ENCODE measurements around the gene CANX.
A peak's percentile ranks its signal among the peaks of the same experiment; 100 is the strongest.
"Not testable (repeated sequence)": the region's sequence is repeated elsewhere in the genome, so short reads cannot be mapped to it uniquely, and the experiment has no call there.

Gene CANX

DNA sequence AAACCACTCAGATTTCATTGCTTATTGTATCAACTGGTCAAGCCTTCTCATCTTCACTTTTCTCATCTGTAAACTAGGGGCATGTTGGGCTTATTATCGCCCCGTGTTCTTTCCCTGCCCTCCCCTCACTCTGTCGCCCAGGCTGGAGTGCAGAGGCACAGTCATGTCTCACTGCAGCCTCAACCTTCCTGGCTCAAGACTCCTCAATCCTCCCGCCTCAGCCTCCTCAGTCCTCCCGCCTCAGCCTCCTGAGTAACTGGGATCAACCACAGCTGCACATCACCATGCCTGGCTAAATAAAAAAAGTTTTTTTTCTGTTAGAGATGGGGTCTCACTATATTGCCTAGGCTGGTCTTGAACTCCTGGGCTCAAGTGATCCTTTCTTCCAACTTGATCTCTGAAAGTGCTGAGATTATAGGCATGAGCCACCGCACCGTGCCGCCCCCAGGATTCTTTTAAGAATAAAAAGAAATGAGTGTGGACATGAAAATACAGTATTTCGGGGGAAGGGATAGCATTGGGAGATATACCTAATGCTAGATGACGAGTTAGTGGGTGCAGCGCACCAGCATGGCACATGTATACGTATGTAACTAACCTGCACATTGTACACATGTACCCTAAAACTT, 35.9 kb downstream of the CANX start:
- Histone ChIP-seq H3K9ac (ENCODE audit: low read length) (peak overlapping the region; percentile 84), H3K27ac (ENCODE audit: low read length) (no peak overlapping the region), H3K4me1 (ENCODE audit: control insufficient read depth, low read depth, low read length) (peaks cover 10% of the 10 kb centered on the region)

GRCh38 chr5:179738742-179739141, 40.0 kb downstream of the CANX start:
- no peak overlapping the region for H3K4me3 ChIP-seq (ENCODE audit: low read length)
- H3K27ac ChIP-seq (ENCODE audit: low read length): no peak overlapping the region
- no peak overlapping the region for H3K9ac ChIP-seq (ENCODE audit: low read length)
- H3K4me1 ChIP-seq (ENCODE audit: control insufficient read depth, low read depth, low read length): peaks cover 9% of the 10 kb centered on the region
- H3K27me3 ChIP-seq (ENCODE audit: control insufficient read depth, insufficient read depth, low read length): no peaks in the 10 kb centered on the region
- peaks cover 18% of the 10 kb centered on the region for H3K36me3 ChIP-seq (ENCODE audit: control insufficient read depth, low read depth, low read length)
- H3K9me3 ChIP-seq (ENCODE audit: control insufficient read depth, low read depth, low read length): no peaks in the 10 kb centered on the region

More for the DNA sequence above, 35.9 kb downstream of the CANX start:
- H3K9me3 ChIP-seq (ENCODE audit: control insufficient read depth, low read depth, low read length): no peaks in the 10 kb centered on the region
- H3K36me3 ChIP-seq (ENCODE audit: control insufficient read depth, low read depth, low read length): peaks cover 28% of the 10 kb centered on the region
- peak overlapping the region; percentile 99 for H3K4me3 ChIP-seq (ENCODE audit: low read length)
- no peaks in the 10 kb centered on the region for H3K27me3 ChIP-seq (ENCODE audit: control insufficient read depth, insufficient read depth, low read length)

GRCh38 chr5:179744106-179744505, 45.3 kb downstream of the CANX start:
- H3K27ac ChIP-seq (ENCODE audit: low read length); H3K4me1 ChIP-seq (ENCODE audit: control insufficient read depth, low read depth, low read length); H3K9me3 ChIP-seq (ENCODE audit: control insufficient read depth, low read depth, low read length); H3K9ac ChIP-seq (ENCODE audit: low read length); H3K4me3 ChIP-seq (ENCODE audit: low read length); H3K27me3 ChIP-seq (ENCODE audit: control insufficient read depth, insufficient read depth, low read length); H3K36me3 ChIP-seq (ENCODE audit: control insufficient read depth, low read depth, low read length): not testable (repeated sequence)

DNA sequence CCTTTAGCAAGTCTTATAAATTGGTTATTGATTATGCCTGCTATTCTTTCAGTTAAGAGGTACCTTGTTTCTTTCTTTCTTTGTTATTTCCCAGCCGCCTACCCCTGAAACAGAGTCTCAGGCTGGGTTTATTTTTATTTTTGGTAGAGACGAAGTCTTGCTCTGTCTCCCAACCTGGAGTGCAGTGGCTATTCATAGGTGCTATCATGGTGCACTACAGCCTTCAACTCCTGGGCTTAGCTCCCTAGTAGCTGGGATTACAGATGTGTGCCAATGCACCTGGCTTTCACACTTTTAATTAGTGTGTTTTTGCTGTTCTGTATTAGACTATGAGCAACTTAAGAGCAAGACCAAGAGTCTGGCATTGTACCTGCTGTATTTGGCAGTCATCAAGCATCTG, 48.1 kb downstream of the CANX start:
- H3K4me1 ChIP-seq (ENCODE audit: control insufficient read depth, low read depth, low read length): no peaks in the 10 kb centered on the region
- H3K9ac ChIP-seq (ENCODE audit: low read length): no peak overlapping the region
- no peaks in the 10 kb centered on the region for H3K36me3 ChIP-seq (ENCODE audit: control insufficient read depth, low read depth, low read length)
- no peaks in the 10 kb centered on the region for H3K9me3 ChIP-seq (ENCODE audit: control insufficient read depth, low read depth, low read length)
- no peak overlapping the region for H3K27ac ChIP-seq (ENCODE audit: low read length)
- H3K27me3 ChIP-seq (ENCODE audit: control insufficient read depth, insufficient read depth, low read length): no peaks in the 10 kb centered on the region
- no peak overlapping the region for H3K4me3 ChIP-seq (ENCODE audit: low read length)

DNA sequence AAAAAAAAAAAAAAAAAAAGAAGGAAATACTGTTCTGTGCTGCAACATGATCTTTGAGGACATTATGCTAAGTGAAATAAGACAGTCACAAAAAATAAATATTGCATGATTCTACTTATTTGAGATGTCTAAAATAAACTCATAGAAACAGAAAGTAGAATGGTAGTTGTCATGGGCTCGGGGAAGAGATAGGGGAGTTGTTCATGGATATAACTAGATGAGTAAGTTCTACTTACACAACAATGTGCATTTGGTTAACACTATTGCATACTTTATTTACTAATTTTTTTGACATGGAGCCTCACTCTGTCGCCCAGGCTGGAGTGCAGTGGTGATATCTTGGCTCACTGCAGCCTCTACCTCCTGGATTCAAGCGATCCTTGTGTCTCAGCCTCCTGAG, 49.0 kb downstream of the CANX start:
- Histone ChIP-seq H3K36me3 (ENCODE audit: control insufficient read depth, low read depth, low read length) (no peaks in the 10 kb centered on the region), H3K27ac (ENCODE audit: low read length) (no peak overlapping the region), H3K9ac (ENCODE audit: low read length) (no peak overlapping the region), H3K4me1 (ENCODE audit: control insufficient read depth, low read depth, low read length) (no peaks in the 10 kb centered on the region), H3K4me3 (ENCODE audit: low read length) (no peak overlapping the region), H3K27me3 (ENCODE audit: control insufficient read depth, insufficient read depth, low read length) (no peaks in the 10 kb centered on the region), H3K9me3 (ENCODE audit: control insufficient read depth, low read depth, low read length) (no peaks in the 10 kb centered on the region)

DNA sequence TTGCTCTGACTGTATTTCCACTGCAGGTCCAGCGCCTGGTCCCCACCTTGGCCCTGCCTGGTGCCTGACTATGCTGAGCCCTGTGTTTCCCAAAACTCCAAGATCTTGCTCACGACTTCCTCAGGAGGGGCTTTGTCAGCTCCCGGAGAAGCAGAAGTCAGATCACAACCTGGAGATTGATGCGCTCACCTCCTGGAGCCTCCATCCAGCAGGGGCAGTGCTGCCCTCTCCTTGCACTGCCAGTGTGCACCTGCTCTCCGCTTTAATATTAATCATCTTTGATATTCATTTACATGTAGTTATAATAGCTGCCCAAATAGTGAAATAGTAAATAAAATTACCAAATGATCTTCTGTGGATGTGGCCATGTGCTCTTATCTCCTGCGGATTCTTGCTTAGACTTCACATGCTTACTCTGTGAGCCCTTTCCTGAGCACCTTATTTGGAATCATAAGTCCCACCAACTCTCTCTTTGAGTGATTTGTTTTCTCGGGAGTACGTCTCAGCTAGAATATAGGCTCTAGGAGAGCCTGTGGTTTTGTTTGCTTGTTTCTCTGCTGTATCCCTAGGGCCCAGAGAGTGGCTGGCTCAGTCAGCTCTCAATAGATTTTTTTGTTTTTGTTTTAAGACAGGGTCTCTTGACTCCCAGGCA, 51.2 kb downstream of the CANX start:
- Histone ChIP-seq H3K4me3 (ENCODE audit: low read length) (no peak overlapping the region), H3K9me3 (ENCODE audit: control insufficient read depth, low read depth, low read length) (no peaks in the 10 kb centered on the region), H3K9ac (ENCODE audit: low read length) (no peak overlapping the region), H3K27ac (ENCODE audit: low read length) (no peak overlapping the region), H3K4me1 (ENCODE audit: control insufficient read depth, low read depth, low read length) (peaks cover 11% of the 10 kb centered on the region), H3K27me3 (ENCODE audit: control insufficient read depth, insufficient read depth, low read length) (no peaks in the 10 kb centered on the region), H3K36me3 (ENCODE audit: control insufficient read depth, low read depth, low read length) (no peaks in the 10 kb centered on the region)

DNA sequence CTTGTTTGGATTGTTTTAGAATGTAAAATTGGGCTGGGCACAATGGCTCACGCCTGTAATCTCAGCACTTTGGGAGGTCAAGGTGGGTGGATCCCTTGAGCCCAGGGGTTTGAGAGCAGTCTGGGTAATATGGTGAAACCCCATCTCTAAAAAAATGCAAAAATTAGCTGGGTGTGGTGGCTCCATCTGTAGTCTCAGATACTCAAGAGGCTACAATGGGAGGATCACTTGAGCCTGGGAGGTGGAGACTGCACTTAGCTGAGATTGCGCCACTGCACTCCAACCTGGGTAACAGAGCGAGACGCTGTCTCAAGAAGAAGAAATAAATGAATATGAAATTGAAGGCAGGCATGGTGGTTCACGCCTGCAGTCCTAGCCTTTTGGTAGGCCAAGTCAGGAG, 55.2 kb downstream of the CANX start:
- no peaks in the 10 kb centered on the region for H3K27me3 ChIP-seq (ENCODE audit: control insufficient read depth, insufficient read depth, low read length)
- no peaks in the 10 kb centered on the region for H3K36me3 ChIP-seq (ENCODE audit: control insufficient read depth, low read depth, low read length)
- H3K9me3 ChIP-seq (ENCODE audit: control insufficient read depth, low read depth, low read length): no peaks in the 10 kb centered on the region
- peaks cover 15% of the 10 kb centered on the region for H3K4me1 ChIP-seq (ENCODE audit: control insufficient read depth, low read depth, low read length)
- no peak overlapping the region for H3K4me3 ChIP-seq (ENCODE audit: low read length)
- no peak overlapping the region for H3K9ac ChIP-seq (ENCODE audit: low read length)
- H3K27ac ChIP-seq (ENCODE audit: low read length): no peak overlapping the region

DNA sequence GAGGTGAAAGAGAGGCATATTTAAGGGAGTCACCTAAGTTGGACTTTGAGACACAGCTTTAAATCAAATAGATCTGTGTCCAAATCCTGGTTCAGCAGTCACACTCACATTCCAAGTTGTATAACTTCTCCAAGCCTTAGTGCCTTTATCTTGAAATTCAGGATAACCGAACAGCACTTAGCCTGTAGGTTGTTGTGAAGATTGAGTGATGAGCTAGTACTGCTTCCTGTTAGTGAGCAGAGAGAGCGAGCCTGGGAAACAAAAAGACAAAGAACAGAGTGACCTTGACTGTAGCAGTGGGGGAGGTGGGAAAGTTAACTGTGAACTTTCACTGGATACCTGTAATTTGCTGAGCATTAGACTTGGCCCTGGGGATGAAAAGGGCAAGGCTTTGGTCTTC, 56.3 kb downstream of the CANX start:
- Histone ChIP-seq H3K36me3 (ENCODE audit: control insufficient read depth, low read depth, low read length) (no peaks in the 10 kb centered on the region), H3K27ac (ENCODE audit: low read length) (no peak overlapping the region), H3K9ac (ENCODE audit: low read length) (no peak overlapping the region), H3K4me1 (ENCODE audit: control insufficient read depth, low read depth, low read length) (peaks cover 15% of the 10 kb centered on the region), H3K9me3 (ENCODE audit: control insufficient read depth, low read depth, low read length) (no peaks in the 10 kb centered on the region), H3K4me3 (ENCODE audit: low read length) (no peak overlapping the region), H3K27me3 (ENCODE audit: control insufficient read depth, insufficient read depth, low read length) (no peaks in the 10 kb centered on the region)

GRCh38 chr5:179758955-179759354, 60.2 kb downstream of the CANX start:
- Histone ChIP-seq H3K36me3 (ENCODE audit: control insufficient read depth, low read depth, low read length) (no peaks in the 10 kb centered on the region), H3K27me3 (ENCODE audit: control insufficient read depth, insufficient read depth, low read length) (no peaks in the 10 kb centered on the region), H3K9ac (ENCODE audit: low read length) (no peak overlapping the region), H3K9me3 (ENCODE audit: control insufficient read depth, low read depth, low read length) (no peaks in the 10 kb centered on the region), H3K4me1 (ENCODE audit: control insufficient read depth, low read depth, low read length) (peaks cover 26% of the 10 kb centered on the region), H3K4me3 (ENCODE audit: low read length) (no peak overlapping the region), H3K27ac (ENCODE audit: low read length) (no peak overlapping the region)

DNA sequence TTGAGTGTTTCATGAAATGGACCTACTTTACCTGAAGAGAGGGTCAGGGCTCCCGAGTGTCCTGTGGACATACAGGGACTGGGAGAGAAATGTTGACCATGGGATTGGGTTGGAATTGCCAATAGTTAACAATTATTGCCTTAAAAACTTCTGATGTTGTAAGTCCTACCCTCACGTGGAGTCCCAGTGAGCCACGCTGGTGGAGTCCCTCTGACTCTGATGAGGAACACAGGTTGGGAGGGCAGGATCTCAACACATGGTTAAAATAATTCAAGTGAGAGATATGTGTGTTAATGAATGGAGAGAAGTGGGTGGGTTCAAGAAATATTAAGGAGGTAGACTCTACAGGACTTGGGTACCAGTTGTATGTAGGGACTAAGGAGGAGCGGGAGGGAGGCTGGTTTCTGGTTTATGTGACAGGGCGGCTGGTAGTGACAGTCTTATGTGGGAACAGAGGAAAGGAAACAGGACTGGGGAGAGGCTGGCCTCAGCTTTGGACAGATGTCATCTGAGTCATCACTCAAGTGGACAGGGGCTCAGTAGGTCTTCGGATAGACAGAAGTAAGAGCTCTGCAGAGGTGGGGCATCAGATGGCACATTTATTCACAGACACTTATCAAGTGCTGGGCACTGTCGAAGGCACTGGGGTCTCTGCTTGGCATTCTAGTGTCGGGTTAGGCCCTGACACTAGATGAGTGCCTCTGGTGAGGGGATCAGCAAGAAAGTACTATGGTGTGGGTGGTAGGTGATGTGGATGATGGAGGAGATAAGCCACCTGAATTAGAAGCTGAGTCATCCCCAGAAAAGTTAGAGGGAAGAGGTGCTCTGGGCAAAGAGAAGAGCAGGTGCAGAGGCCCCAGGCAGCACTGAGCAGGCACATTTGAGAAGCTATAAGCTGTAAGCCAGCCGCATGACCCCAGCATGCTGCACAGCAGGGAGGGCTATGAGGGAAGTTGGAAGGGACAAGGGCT, 61.1 kb downstream of the CANX start:
- H3K27me3 ChIP-seq (ENCODE audit: control insufficient read depth, insufficient read depth, low read length): no peaks in the 10 kb centered on the region
- H3K9me3 ChIP-seq (ENCODE audit: control insufficient read depth, low read depth, low read length): no peaks in the 10 kb centered on the region
- no peak overlapping the region for H3K4me3 ChIP-seq (ENCODE audit: low read length)
- H3K9ac ChIP-seq (ENCODE audit: low read length): no peak overlapping the region
- H3K4me1 ChIP-seq (ENCODE audit: control insufficient read depth, low read depth, low read length): peaks cover 17% of the 10 kb centered on the region
- no peak overlapping the region for H3K27ac ChIP-seq (ENCODE audit: low read length)
- no peaks in the 10 kb centered on the region for H3K36me3 ChIP-seq (ENCODE audit: control insufficient read depth, low read depth, low read length)

GRCh38 chr5:179762079-179762780, 63.5 kb downstream of the CANX start:
- Histone ChIP-seq H3K9ac (ENCODE audit: low read length) (no peak overlapping the region), H3K36me3 (ENCODE audit: control insufficient read depth, low read depth, low read length) (peaks cover 18% of the 10 kb centered on the region), H3K9me3 (ENCODE audit: control insufficient read depth, low read depth, low read length) (no peaks in the 10 kb centered on the region), H3K27me3 (ENCODE audit: control insufficient read depth, insufficient read depth, low read length) (no peaks in the 10 kb centered on the region), H3K27ac (ENCODE audit: low read length) (no peak overlapping the region), H3K4me1 (ENCODE audit: control insufficient read depth, low read depth, low read length) (peaks cover 12% of the 10 kb centered on the region), H3K4me3 (ENCODE audit: low read length) (no peak overlapping the region)

Data from iPS-18a (cell line).